HepG2 (cell line): ENCODE data around the gene HCK. TPM values are rescaled to one million over a fixed set of nuclear protein-coding genes. Genes with fewer than 3 reads are reported as not detected.
A peak's percentile ranks its signal among the peaks of the same experiment; 100 is the strongest.

Experiments
- ATAC-seq: fragments of 200-7000 bp; cut with Tn5 transposase; 3 replicates; pipeline ENCODE4 v1.9.1; 2020; ENCODE audit warnings: mild to moderate bottlenecking, moderate library complexity
- BruUV-seq: library from RNA; stranded (reverse); fragments of 400-500 nt; replicated peaks from 2 replicates; lab custom pipeline; 2021; lab: Mats Ljungman, UMichigan
- CTCF ChIA-PET: fragments of 300-600 bp; formaldehyde crosslinking; extraction: SDS; loops from one replicate; lab custom pipeline; 2021; ENCODE audit warnings: low total read pairs, inconsistent platforms, low intra/inter-chr PET ratio; lab: Yijun Ruan, JAX
- POLR2A ChIA-PET: fragments of 350-600 bp; sonication (Branson Sonifier 250); formaldehyde crosslinking; loops from one replicate; lab custom pipeline; 2020; ENCODE audit warnings: antibody characterized with exemption, inconsistent platforms; lab: Yijun Ruan, JAX
- DNase-seq: peaks from one replicate; pipeline ENCODE4 v3.0.0-alpha.2; 2015; ENCODE audit warnings: low spot score
- FAIRE-seq: peaks from 3 replicates; lab custom pipeline; 2011; peaks lifted over from hg19 to GRCh38; lab: Jason Lieb, UNC
- H2AFZ ChIP-seq: one replicate; pipeline ENCODE4 v1.6.1; 2011; ENCODE audit warnings: low read length, inconsistent platforms
- H3K27ac ChIP-seq: fragments of 300-600 bp; 3 replicates; pipeline ENCODE4 v1.8.0; 2011; ENCODE audit warnings: mixed run types, mild to moderate bottlenecking, mixed read lengths, low read length, inconsistent platforms; ENCODE audit not compliant: insufficient read depth; ENCODE audit errors: extremely low read length
- H3K27me3 ChIP-seq, 2 experiments: fragments of 200-600 bp in 1 of 2; 2 replicates in 1 of 2; 3 replicates in 1 of 2; pipeline versions ENCODE4 v1.6.0 to v1.8.0; 2011; ENCODE audit warnings: low read length in 2 of 2, mild to moderate bottlenecking in 2 of 2, moderate library complexity in 2 of 2, inconsistent platforms in 1 of 2; ENCODE audit not compliant: insufficient read depth in 2 of 2, control insufficient read depth in 1 of 2
- H3K36me3 ChIP-seq, 2 experiments: fragments of 200-600 bp in 1 of 2; replicated peaks in 1 of 2; 2 replicates in 1 of 2; 3 replicates in 1 of 2; pipeline versions ENCODE4 v1.5.1 to v1.8.0; 2011; ENCODE audit warnings: low read length in 2 of 2, inconsistent platforms in 1 of 2; ENCODE audit not compliant: insufficient read depth in 2 of 2, control insufficient read depth in 1 of 2
- H3K4me1 ChIP-seq: 2 replicates; pipeline ENCODE4 v1.5.1; 2012; ENCODE audit warnings: low read length, inconsistent platforms; ENCODE audit not compliant: insufficient read depth
- H3K4me2 ChIP-seq: 2 replicates; pipeline ENCODE4 v1.6.0; 2011; ENCODE audit warnings: low read depth, low read length, inconsistent platforms
- H3K4me3 ChIP-seq, 3 experiments: fragments of 200-600 bp in 1 of 3; sonication (generic), shearing (Covaris generic) in 1 of 3; replicated peaks in 1 of 3; 2 replicates each; pipeline ENCODE4 v1.5.1; 2011 to 2016; ENCODE audit warnings: low read length in 3 of 3, inconsistent platforms in 2 of 3, low read depth in 2 of 3, mild to moderate bottlenecking in 2 of 3, control low read depth in 1 of 3, mixed read lengths in 1 of 3; ENCODE audit not compliant: insufficient read depth in 1 of 3
- H3K79me2 ChIP-seq: one replicate; pipeline ENCODE4 v1.6.1; 2011; ENCODE audit warnings: low read length, inconsistent platforms; ENCODE audit not compliant: insufficient read depth
- H3K9ac ChIP-seq: 2 replicates; pipeline ENCODE4 v1.6.0; 2011; ENCODE audit warnings: mild to moderate bottlenecking, low read depth, low read length, inconsistent platforms; ENCODE audit not compliant: insufficient read depth
- H3K9me3 ChIP-seq: 2 replicates; pipeline ENCODE4 v1.5.1; 2012; ENCODE audit warnings: mild to moderate bottlenecking, low read length
- H4K20me1 ChIP-seq: 2 replicates; pipeline ENCODE4 v1.6.0; 2011; ENCODE audit warnings: inconsistent platforms, mild to moderate bottlenecking, low read length, moderate library complexity; ENCODE audit not compliant: insufficient read depth
- SOX6 ChIP-seq, 2 experiments: fragments of 450-650 bp in 1 of 2; sonication (generic) in 1 of 2; formaldehyde crosslinking in 1 of 2; IDR thresholded peaks; 2 replicates each; pipeline versions ENCODE4 v1.4.0 to v1.6.1; 2017 to 2020; ENCODE audit warnings: antibody characterized with exemption in 1 of 2, mild to moderate bottlenecking in 1 of 2, missing genetic modification reagents in 1 of 2
- TEAD2 ChIP-seq: sonication (generic); formaldehyde crosslinking; IDR thresholded peaks from 2 replicates; pipeline ENCODE4 v1.9.0; 2021; ENCODE audit warnings: missing genetic modification reagents
- ZKSCAN1 ChIP-seq: fragments of 150-350 bp; IDR thresholded peaks from 2 replicates; pipeline ENCODE4 v1.6.1; 2014; ENCODE audit warnings: low read length
- ZNF703 ChIP-seq: sonication (generic); formaldehyde crosslinking; IDR thresholded peaks from 2 replicates; pipeline ENCODE4 v1.5.1; 2020; ENCODE audit warnings: missing genetic modification reagents, mild to moderate bottlenecking, moderate library complexity, borderline replicate concordance
- WGBS: methylation state at CpG from one replicate; pipeline ENCODE4 v1.1.6; 2017; ENCODE audit warnings: low lambda C conversion rate; 5-methylcytosine and 5-hydroxymethylcytosine counted together
- in situ Hi-C: cut with HindIII; loops from 2 replicates; pipeline ENCODE4 v1.10.0; 2017; ENCODE audit warnings: low pct_unique_long_range_greater_than_20kb; ENCODE audit not compliant: extremely low pct_ligation_motif_present
- intact Hi-C: fragments of 100-400 bp; cut with micrococcal nuclease; formaldehyde crosslinking; loops from one replicate; pipeline ENCODE4 v1.10.0; 2022; ENCODE audit not compliant: unreplicated experiment
- polyA plus RNA-seq, 8 experiments: library from polyadenylated mRNA; depleted of rRNA in 3 of 8; stranded (reverse) in 7 of 8; unstranded in 1 of 8; fragments of >200 nt; fragmentation: Illumina TruSeq in 4 of 8; extraction: Trizol in 4 of 8; gene quantifications; 2 replicates each; pipeline versions ENCODE4 v1.2.1 to v1.2.3, GENCODE V29; 2011 to 2016; ENCODE audit warnings: low read depth in 4 of 8, missing spikeins in 1 of 8, mixed read lengths in 1 of 8; ENCODE audit not compliant: insufficient read depth in 1 of 8
- total RNA-seq, 5 experiments: library from RNA; depleted of rRNA; stranded (reverse); fragments of >200 nt; fragmentation: Illumina TruSeq; extraction: Trizol; gene quantifications; 2 replicates each; pipeline ENCODE4 v1.2.3, GENCODE V29; 2016; ENCODE audit warnings: low read depth in 1 of 5
- TF ChIP-seq, protein P1 (sequence below): sonication (generic); formaldehyde crosslinking; IDR thresholded peaks from 2 replicates; pipeline ENCODE4 v1.4.0; 2020; ENCODE audit warnings: low read depth, mild to moderate bottlenecking, missing genetic modification reagents

The HCK gene
- total and polyA plus RNA-seq, 2 of the 13 experiments (the other 11 are each of a cell fraction or from before 2014, with no cell fraction given): 0.04 TPM; not detected in 1

DNA sequence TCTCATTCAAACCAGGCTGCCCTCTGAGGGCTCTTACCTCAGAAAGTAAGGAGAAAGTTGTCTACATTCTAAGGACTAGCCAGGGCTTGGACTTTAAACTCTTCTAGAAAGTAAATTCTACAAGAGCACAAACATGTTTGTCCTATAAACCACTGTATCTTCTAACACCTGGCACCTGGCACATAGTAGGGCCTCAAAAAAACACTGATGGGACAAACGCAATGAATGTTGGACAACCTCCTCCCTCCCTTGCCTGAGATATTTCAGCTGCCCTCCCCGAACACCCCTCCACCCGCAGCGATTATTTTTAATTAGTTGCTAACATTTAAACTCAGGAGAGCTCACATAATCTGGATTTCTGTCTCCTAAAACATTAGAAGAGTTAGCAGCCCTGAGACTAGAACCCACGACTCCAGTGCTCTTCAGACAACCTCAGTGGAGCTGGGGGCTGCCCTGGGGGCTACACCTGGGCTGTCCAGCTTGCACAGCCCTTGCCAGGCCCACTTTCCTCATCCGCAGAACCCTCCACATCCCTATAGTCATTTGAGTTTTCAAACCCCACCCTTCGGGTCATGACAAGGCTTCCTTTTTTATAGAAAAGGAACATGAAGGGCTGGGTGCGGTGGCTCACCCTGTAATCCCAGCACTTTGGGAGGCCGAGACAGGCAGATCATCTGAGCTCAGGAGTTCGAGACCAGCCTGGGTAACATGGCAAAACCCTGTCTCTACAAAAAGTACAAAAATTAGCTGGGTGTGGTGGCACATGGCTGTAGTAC lies 4.9 kb downstream of the HCK start:
- peaks cover 8% of the 10 kb centered on the region; the same call in 1 of the 2 replicates for H3K4me1 ChIP-seq
- FAIRE-seq (no peak), DNase-seq (no peak)
- intact Hi-C loops: no loop called here
- CTCF ChIA-PET: no interaction called here
- 29% methylated on average over 10 of the region's 10 CpGs for WGBS
- TF ChIP-seq TEAD2 (CRISPR knock-in tag): no peak
- peak; percentile 86 for TF ChIP-seq ZKSCAN1
- TF ChIP-seq SOX6 (IDR thresholded peaks at IDR 0.05): no peak
- TF ChIP-seq SOX6 (CRISPR knock-in tag; IDR thresholded peaks at IDR 0.05): no peak
- TF ChIP-seq, all 625 proteins: peak for 1
- ATAC-seq: no peak
- no peaks in the 10 kb centered on the region for H3K79me2 ChIP-seq
- no peak overlapping the region for H3K4me2 ChIP-seq
- in situ Hi-C loops: no loop called here
- H3K27me3 ChIP-seq: peaks cover 21 to 78% of the 10 kb centered on the region in 2 experiments
- POLR2A ChIA-PET: no interaction called here
- H3K9me3 ChIP-seq: no peaks in the 10 kb centered on the region
- H3K4me3 ChIP-seq: no peak overlapping the region
- H4K20me1 ChIP-seq: no peaks in the 10 kb centered on the region; the same call in 1 of the 2 replicates
- BruUV-seq: no TSS peak
- no peaks in the 10 kb centered on the region for H3K36me3 ChIP-seq
- H2AFZ ChIP-seq: no peak overlapping the region
- H3K27ac ChIP-seq: no peak overlapping the region
- no peak overlapping the region for H3K9ac ChIP-seq

DNA sequence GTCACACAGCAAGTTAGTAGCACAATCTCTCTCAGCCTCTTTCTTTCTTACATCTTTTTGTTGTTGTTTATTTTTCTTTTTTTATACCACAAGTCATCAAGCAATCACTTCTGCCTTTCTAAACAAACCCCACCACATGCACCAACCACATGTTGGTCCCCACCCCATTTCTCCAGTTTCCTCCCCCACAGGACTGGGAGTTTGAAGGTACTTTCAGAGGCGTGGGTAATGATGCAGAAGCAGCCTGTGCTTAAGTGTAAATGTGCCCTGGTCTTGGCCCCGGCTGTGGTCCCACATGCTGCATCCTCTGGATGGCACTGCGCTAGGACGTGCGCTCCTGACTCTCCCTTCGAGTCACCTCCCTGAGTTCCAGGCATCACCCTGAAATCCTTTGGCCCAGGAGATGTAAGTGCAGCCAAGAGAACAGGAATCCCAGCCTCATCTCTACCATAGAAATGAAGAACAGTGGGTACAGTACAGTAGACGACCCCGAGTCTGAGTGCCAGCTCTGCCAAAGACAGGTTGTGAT lies 5.7 kb downstream of the HCK start:
- ATAC-seq: no peak
- no TSS peak for BruUV-seq
- Histone ChIP-seq H3K9me3 (no peaks in the 10 kb centered on the region), H3K4me3 (no peak overlapping the region), H3K9ac (no peak overlapping the region), H3K4me2 (no peak overlapping the region), H3K79me2 (no peaks in the 10 kb centered on the region), H3K36me3 (no peaks in the 10 kb centered on the region), H4K20me1 (no peaks in the 10 kb centered on the region; the same call in 1 of the 2 replicates), H3K27ac (no peak overlapping the region), H3K27me3 (peaks cover 15 to 76% of the 10 kb centered on the region in 2 experiments; a peak in 4 of 5 replicates), H2AFZ (no peak overlapping the region), H3K4me1 (peaks cover 8% of the 10 kb centered on the region; the same call in 1 of the 2 replicates)
- intact Hi-C loops (no loop called here), in situ Hi-C loops (no loop called here)
- CTCF ChIA-PET: no interaction called here
- TF ChIP-seq, protein P1, sequence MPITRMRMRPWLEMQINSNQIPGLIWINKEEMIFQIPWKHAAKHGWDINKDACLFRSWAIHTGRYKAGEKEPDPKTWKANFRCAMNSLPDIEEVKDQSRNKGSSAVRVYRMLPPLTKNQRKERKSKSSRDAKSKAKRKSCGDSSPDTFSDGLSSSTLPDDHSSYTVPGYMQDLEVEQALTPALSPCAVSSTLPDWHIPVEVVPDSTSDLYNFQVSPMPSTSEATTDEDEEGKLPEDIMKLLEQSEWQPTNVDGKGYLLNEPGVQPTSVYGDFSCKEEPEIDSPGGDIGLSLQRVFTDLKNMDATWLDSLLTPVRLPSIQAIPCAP (CRISPR knock-in tag): no peak
- TF ChIP-seq ZNF703: no peak
- 35% methylated on average over 8 of the region's 8 CpGs for WGBS
- FAIRE-seq: no peak
- no peak for DNase-seq
- POLR2A ChIA-PET: no interaction called here
